ENCODE measurements around the gene DGKB. TPM values are rescaled to one million over a fixed set of nuclear protein-coding genes. Genes with fewer than 3 reads are reported as not detected.

DGKB gene
- polyA plus RNA-seq, 1 of the 3 experiments (the other 2 are of a cell fraction): 2.1 TPM

DNA sequence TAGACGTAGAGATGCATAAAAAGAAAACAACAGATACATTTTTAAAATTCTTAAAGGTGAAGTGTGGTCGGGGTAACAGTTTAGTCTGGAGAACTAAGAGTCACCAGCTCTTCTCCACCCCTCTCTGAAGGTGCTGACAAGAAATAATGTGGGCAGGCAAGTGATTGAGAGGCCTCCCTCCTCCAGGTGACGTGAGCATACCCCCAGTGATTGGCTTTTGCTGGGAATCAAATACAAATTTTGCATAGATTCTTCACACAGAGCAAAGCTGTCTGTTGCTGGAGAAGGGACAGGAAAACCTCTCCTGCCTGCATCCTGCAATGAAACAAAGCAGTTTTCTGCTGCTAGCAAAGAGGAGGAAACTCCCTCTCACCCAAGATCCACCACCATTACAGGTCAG, 115.0 kb downstream of the DGKB start (continued):
- TF ChIP-seq, protein P1, sequence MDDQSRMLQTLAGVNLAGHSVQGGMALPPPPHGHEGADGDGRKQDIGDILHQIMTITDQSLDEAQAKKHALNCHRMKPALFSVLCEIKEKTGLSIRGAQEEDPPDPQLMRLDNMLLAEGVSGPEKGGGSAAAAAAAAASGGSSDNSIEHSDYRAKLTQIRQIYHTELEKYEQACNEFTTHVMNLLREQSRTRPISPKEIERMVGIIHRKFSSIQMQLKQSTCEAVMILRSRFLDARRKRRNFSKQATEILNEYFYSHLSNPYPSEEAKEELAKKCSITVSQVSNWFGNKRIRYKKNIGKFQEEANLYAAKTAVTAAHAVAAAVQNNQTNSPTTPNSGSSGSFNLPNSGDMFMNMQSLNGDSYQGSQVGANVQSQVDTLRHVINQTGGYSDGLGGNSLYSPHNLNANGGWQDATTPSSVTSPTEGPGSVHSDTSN (IDR thresholded peaks at IDR 0.05): no peak
- TF ChIP-seq GATA2 (CRISPR knock-in tag; IDR thresholded peaks at IDR 0.05): no peak

DNA sequence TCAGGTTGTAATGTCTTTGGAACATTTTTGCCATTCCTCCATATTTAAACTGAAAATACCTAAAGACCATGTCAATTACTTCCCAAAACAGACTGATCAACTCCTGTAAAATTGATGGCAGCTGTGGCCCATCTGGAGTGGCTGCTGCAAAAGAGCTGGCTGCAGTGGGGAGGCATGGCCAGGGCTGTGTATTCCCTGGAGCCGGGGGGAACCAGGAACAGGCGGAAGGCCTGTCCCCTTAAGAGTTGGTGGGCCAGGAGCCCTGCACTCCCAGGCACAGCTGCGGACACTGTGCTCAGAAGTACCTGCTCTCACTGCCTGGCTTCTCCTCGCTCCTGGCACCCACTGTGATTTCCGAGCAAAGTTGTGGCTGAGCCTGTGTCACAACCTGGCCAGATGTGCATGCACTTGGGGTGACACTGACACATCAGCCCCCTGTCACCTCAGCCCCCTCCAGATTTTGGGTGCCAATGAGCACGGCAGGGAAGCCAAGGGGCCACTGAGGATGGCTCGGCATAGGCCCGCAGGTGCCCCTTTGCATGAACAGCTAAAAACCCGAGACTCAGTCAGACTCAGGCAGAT, 116.1 kb downstream of the DGKB start:
- DNase-seq: peak; percentile 9
- H3K27me3 ChIP-seq (ENCODE audit: insufficient read depth): no peaks in the 10 kb centered on the region
- H3K9me3 ChIP-seq: peaks cover 4% of the 10 kb centered on the region; the same call in 1 of the 2 replicates
- H3K4me2 ChIP-seq: no peak overlapping the region
- no peaks in the 10 kb centered on the region for H3F3A ChIP-seq (replicated peaks; ENCODE audit: insufficient read depth)
- no peak overlapping the region for H3K4me3 ChIP-seq (ENCODE audit: low read depth in 2 of 2, low read length in 1 of 2)
- no peaks in the 10 kb centered on the region for H3K9me2 ChIP-seq
- TF ChIP-seq, protein P2, sequence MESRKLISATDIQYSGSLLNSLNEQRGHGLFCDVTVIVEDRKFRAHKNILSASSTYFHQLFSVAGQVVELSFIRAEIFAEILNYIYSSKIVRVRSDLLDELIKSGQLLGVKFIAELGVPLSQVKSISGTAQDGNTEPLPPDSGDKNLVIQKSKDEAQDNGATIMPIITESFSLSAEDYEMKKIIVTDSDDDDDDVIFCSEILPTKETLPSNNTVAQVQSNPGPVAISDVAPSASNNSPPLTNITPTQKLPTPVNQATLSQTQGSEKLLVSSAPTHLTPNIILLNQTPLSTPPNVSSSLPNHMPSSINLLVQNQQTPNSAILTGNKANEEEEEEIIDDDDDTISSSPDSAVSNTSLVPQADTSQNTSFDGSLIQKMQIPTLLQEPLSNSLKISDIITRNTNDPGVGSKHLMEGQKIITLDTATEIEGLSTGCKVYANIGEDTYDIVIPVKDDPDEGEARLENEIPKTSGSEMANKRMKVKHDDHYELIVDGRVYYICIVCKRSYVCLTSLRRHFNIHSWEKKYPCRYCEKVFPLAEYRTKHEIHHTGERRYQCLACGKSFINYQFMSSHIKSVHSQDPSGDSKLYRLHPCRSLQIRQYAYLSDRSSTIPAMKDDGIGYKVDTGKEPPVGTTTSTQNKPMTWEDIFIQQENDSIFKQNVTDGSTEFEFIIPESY (IDR thresholded peaks at IDR 0.05; ENCODE audit: borderline replicate concordance, low read depth): no peak
- TF ChIP-seq TCF12 (IDR thresholded peaks at IDR 0.05) (no peak), YY1 (IDR thresholded peaks at IDR 0.05; ENCODE audit: low read depth) (no peak), FOXM1 (IDR thresholded peaks at IDR 0.05; ENCODE audit: low read depth) (no peak), EP300 (IDR thresholded peaks at IDR 0.05; ENCODE audit: borderline replicate concordance in 1 of 2, low read depth in 1 of 2, low read length in 1 of 2) (no peak), FOXJ3 (CRISPR knock-in tag; IDR thresholded peaks at IDR 0.05) (no peak), RCOR1 (IDR thresholded peaks at IDR 0.05; ENCODE audit: low read length) (no peak; the same call in 1 of the 2 replicates), NFIC (IDR thresholded peaks at IDR 0.05; ENCODE audit: borderline replicate concordance) (no peak), TEAD4 (IDR thresholded peaks at IDR 0.05; ENCODE audit: borderline replicate concordance, insufficient read depth) (no peak), SMC3 (IDR thresholded peaks at IDR 0.05; ENCODE audit: low read depth, low read length) (no peak), JUND (IDR thresholded peaks at IDR 0.05) (no peak), SIN3A (IDR thresholded peaks at IDR 0.05; ENCODE audit: borderline replicate concordance, low read depth, low read length) (no peak), RAD21 (IDR thresholded peaks at IDR 0.05; ENCODE audit: low read length) (no peak), FOSL2 (IDR thresholded peaks at IDR 0.05; ENCODE audit: borderline replicate concordance, low read depth) (no peak)
- TF ChIP-seq, protein P3, sequence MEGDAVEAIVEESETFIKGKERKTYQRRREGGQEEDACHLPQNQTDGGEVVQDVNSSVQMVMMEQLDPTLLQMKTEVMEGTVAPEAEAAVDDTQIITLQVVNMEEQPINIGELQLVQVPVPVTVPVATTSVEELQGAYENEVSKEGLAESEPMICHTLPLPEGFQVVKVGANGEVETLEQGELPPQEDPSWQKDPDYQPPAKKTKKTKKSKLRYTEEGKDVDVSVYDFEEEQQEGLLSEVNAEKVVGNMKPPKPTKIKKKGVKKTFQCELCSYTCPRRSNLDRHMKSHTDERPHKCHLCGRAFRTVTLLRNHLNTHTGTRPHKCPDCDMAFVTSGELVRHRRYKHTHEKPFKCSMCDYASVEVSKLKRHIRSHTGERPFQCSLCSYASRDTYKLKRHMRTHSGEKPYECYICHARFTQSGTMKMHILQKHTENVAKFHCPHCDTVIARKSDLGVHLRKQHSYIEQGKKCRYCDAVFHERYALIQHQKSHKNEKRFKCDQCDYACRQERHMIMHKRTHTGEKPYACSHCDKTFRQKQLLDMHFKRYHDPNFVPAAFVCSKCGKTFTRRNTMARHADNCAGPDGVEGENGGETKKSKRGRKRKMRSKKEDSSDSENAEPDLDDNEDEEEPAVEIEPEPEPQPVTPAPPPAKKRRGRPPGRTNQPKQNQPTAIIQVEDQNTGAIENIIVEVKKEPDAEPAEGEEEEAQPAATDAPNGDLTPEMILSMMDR (IDR thresholded peaks at IDR 0.05): no peak
- TF ChIP-seq, protein P4, sequence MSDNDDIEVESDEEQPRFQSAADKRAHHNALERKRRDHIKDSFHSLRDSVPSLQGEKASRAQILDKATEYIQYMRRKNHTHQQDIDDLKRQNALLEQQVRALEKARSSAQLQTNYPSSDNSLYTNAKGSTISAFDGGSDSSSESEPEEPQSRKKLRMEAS (IDR thresholded peaks at IDR 0.05; ENCODE audit: low read depth): no peak
- TF ChIP-seq, protein P1 (IDR thresholded peaks at IDR 0.05): no peak
- TF ChIP-seq, protein P5, sequence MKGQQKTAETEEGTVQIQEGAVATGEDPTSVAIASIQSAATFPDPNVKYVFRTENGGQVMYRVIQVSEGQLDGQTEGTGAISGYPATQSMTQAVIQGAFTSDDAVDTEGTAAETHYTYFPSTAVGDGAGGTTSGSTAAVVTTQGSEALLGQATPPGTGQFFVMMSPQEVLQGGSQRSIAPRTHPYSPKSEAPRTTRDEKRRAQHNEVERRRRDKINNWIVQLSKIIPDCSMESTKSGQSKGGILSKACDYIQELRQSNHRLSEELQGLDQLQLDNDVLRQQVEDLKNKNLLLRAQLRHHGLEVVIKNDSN (IDR thresholded peaks at IDR 0.05; ENCODE audit: borderline replicate concordance, low read depth): no peak
- POLR2A ChIA-PET: no interaction called here
- H2AFZ ChIP-seq (ENCODE audit: low read depth): no peak overlapping the region
- CTCF ChIA-PET: interaction anchor here (1.1 kb wide), 1 partner anchor 935 kb away, joined by 3 read pairs; no protein-coding TSS in a partner anchor
- no peaks in the 10 kb centered on the region for H4K20me1 ChIP-seq (ENCODE audit: insufficient read depth)
- 92% methylated on average over 6 of the region's 9 CpGs for WGBS (ENCODE audit: low lambda C conversion rate)
- no peaks in the 10 kb centered on the region for H3K36me3 ChIP-seq (replicated peaks in 1 of 2; ENCODE audit: control insufficient read depth in 1 of 2, insufficient read depth in 2 of 2, low read length in 1 of 2)
- no peak overlapping the region for H3K9ac ChIP-seq
- no peak overlapping the region; a peak in 1 of 4 replicates for H3K27ac ChIP-seq (ENCODE audit: low read depth in 2 of 2, low read length in 1 of 2)
- H3K4me1 ChIP-seq (ENCODE audit: control insufficient read depth in 1 of 2, insufficient read depth in 2 of 2, low read depth in 1 of 2, low read length in 1 of 2): peaks cover 0 to 5% of the 10 kb centered on the region in 2 experiments; a peak in 1 of 4 replicates
- no peaks in the 10 kb centered on the region for H3K79me2 ChIP-seq (ENCODE audit: insufficient read depth)

All from SK-N-SH (cell line).